Measurements from ENCODE around the gene E4F1.
"Not testable (repeated sequence)": the region's sequence is repeated elsewhere in the genome, so short reads cannot be mapped to it uniquely, and the experiment has no call there.

Gene E4F1

GRCh38 chr16:2260250-2260649 is 36.9 kb downstream of the E4F1 start:
- ATAC-seq, result no peak
- no peak for TF ChIP-seq OSR1 (CRISPR knock-in tag; IDR thresholded peaks at IDR 0.05)
- no peak for TF ChIP-seq ZNF8 (CRISPR knock-in tag; IDR thresholded peaks at IDR 0.05)
- TF ChIP-seq, protein P1, sequence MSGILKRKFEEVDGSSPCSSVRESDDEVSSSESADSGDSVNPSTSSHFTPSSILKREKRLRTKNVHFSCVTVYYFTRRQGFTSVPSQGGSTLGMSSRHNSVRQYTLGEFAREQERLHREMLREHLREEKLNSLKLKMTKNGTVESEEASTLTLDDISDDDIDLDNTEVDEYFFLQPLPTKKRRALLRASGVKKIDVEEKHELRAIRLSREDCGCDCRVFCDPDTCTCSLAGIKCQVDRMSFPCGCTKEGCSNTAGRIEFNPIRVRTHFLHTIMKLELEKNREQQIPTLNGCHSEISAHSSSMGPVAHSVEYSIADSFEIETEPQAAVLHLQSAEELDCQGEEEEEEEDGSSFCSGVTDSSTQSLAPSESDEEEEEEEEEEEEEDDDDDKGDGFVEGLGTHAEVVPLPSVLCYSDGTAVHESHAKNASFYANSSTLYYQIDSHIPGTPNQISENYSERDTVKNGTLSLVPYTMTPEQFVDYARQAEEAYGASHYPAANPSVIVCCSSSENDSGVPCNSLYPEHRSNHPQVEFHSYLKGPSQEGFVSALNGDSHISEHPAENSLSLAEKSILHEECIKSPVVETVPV (CRISPR knock-in tag; IDR thresholded peaks at IDR 0.05), result no peak
- TF ChIP-seq TCF4 (CRISPR knock-in tag; IDR thresholded peaks at IDR 0.05; ENCODE audit: borderline replicate concordance), result no peak
- no peak for TF ChIP-seq TOX (CRISPR knock-in tag; IDR thresholded peaks at IDR 0.05; ENCODE audit: borderline replicate concordance)
- no peak for TF ChIP-seq BACH2 (CRISPR knock-in tag; IDR thresholded peaks at IDR 0.05; ENCODE audit: borderline replicate concordance)
- no peak for TF ChIP-seq SNAI2 (CRISPR knock-in tag; IDR thresholded peaks at IDR 0.05)
- TF ChIP-seq CSDC2 (CRISPR knock-in tag; IDR thresholded peaks at IDR 0.05), result no peak
- TF ChIP-seq, protein P2, sequence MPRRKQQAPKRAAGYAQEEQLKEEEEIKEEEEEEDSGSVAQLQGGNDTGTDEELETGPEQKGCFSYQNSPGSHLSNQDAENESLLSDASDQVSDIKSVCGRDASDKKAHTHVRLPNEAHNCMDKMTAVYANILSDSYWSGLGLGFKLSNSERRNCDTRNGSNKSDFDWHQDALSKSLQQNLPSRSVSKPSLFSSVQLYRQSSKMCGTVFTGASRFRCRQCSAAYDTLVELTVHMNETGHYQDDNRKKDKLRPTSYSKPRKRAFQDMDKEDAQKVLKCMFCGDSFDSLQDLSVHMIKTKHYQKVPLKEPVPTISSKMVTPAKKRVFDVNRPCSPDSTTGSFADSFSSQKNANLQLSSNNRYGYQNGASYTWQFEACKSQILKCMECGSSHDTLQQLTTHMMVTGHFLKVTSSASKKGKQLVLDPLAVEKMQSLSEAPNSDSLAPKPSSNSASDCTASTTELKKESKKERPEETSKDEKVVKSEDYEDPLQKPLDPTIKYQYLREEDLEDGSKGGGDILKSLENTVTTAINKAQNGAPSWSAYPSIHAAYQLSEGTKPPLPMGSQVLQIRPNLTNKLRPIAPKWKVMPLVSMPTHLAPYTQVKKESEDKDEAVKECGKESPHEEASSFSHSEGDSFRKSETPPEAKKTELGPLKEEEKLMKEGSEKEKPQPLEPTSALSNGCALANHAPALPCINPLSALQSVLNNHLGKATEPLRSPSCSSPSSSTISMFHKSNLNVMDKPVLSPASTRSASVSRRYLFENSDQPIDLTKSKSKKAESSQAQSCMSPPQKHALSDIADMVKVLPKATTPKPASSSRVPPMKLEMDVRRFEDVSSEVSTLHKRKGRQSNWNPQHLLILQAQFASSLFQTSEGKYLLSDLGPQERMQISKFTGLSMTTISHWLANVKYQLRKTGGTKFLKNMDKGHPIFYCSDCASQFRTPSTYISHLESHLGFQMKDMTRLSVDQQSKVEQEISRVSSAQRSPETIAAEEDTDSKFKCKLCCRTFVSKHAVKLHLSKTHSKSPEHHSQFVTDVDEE (CRISPR knock-in tag; IDR thresholded peaks at IDR 0.05), result no peak
- no peak for TF ChIP-seq ESRRG (CRISPR knock-in tag; IDR thresholded peaks at IDR 0.05)
- no peak for TF ChIP-seq ZFP30 (CRISPR knock-in tag; IDR thresholded peaks at IDR 0.05)
- no peak for TF ChIP-seq POU6F1 (CRISPR knock-in tag; IDR thresholded peaks at IDR 0.05; ENCODE audit: borderline replicate concordance, low read depth)
- no peak for TF ChIP-seq RARB (CRISPR knock-in tag; IDR thresholded peaks at IDR 0.05)
- no peak for TF ChIP-seq CREB5 (CRISPR knock-in tag; IDR thresholded peaks at IDR 0.05; ENCODE audit: low read depth)
- no peak for TF ChIP-seq GLIS3 (CRISPR knock-in tag; IDR thresholded peaks at IDR 0.05)
- no peak for TF ChIP-seq PPARA (CRISPR knock-in tag; IDR thresholded peaks at IDR 0.05; ENCODE audit: borderline replicate concordance)
- no peak for TF ChIP-seq ZC3H10 (CRISPR knock-in tag; IDR thresholded peaks at IDR 0.05)
- no peak for TF ChIP-seq ZFP3 (CRISPR knock-in tag; IDR thresholded peaks at IDR 0.05)

GRCh38 chr16:2263026-2263425 is 39.6 kb downstream of the E4F1 start:
- ATAC-seq, result not testable (repeated sequence)

- not testable (repeated sequence) for ATAC-seq
Observed at GRCh38 chr16:2266887-2267286, 43.5 kb downstream of the E4F1 start.

DNA sequence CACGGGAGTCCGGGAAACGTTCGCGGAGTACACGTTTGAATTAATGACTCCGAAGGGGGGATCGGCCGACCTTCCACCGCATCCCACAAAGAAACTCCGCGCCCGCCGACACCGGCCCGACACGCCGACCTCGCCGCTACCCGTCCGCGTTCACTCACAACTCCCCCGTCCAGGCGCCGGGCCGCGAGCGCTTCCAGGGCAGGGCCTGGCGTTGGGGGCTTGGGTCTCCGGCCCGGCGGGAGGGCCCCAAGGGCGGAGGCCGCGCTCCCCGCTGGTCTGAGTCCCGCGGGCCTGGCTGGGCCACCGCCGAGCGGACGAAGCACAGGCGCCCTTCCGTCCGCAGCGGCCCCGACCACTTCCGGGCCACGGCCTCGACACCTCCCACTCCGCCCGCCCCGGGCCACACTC is 44.1 kb downstream of the E4F1 start:
- peak; percentile 76 for ATAC-seq

GRCh38 chr16:2267913-2268666 is 44.7 kb downstream of the E4F1 start, which contains the start of gene RNPS1:
Gene RNPS1 (minus strand): TSS chr16:2268126. CDS start chr16:2264643, 3,483 bp downstream.
- ATAC-seq, result peak; percentile 94

More at GRCh38 chr16:2267913-2268666, 44.7 kb downstream of the E4F1 start, which contains the start of gene RNPS1:
- TF ChIP-seq ZC3H10 (CRISPR knock-in tag; IDR thresholded peaks at IDR 0.05) (no peak), GLIS3 (CRISPR knock-in tag; IDR thresholded peaks at IDR 0.05) (0 out of 2 replicates have a peak, but pooled peaks have one; percentile 76), POU6F1 (CRISPR knock-in tag; IDR thresholded peaks at IDR 0.05; ENCODE audit: borderline replicate concordance, low read depth) (peak; percentile 74; the same call in 1 of the 2 replicates)
